GM12874 (cell line): ENCODE measurements around the gene GMPR2.

Source experiments
- TF ChIP-seq, protein P1 (sequence below): IDR thresholded peaks from 2 replicates; pipeline ENCODE4 v1.5.1; 2011; ENCODE audit warnings: low read depth, mild to moderate bottlenecking, control low read depth, low read length, moderate library complexity; ENCODE audit not compliant: insufficient read depth

The GMPR2 gene

DNA sequence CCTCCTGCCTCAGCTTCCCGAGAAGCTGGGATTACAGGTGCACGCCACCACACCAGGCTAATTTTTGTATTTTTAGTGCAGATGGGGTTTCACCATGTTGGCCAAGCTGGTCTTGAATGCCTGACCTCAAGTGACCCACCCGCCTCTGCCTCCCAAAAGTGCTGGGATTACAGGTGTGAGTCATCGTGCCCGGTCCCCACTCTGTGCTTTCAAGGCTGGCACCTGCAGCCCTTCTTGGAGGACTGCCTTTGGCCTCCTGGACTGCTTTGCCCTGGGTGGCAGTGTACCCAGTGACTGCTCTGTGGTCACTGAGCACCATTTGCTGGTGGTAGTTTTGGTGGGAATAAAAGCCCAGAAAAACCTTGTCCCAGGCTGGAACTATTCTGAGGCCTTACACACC, 54.3 kb downstream of the GMPR2 start:
- TF ChIP-seq, protein P1, sequence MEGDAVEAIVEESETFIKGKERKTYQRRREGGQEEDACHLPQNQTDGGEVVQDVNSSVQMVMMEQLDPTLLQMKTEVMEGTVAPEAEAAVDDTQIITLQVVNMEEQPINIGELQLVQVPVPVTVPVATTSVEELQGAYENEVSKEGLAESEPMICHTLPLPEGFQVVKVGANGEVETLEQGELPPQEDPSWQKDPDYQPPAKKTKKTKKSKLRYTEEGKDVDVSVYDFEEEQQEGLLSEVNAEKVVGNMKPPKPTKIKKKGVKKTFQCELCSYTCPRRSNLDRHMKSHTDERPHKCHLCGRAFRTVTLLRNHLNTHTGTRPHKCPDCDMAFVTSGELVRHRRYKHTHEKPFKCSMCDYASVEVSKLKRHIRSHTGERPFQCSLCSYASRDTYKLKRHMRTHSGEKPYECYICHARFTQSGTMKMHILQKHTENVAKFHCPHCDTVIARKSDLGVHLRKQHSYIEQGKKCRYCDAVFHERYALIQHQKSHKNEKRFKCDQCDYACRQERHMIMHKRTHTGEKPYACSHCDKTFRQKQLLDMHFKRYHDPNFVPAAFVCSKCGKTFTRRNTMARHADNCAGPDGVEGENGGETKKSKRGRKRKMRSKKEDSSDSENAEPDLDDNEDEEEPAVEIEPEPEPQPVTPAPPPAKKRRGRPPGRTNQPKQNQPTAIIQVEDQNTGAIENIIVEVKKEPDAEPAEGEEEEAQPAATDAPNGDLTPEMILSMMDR, result no peak
